Transverse colon (tissue), 4 donors: ENCODE measurements around the gene SHPK. TPM values are rescaled to one million over a fixed set of nuclear protein-coding genes. Genes with fewer than 3 reads are reported as not detected.

Source experiments
- DNase-seq: peaks from one replicate; pipeline ENCODE4 v3.0.0-alpha.2; 2019
- H3K27ac ChIP-seq, 4 donors: fragments of 200-600 bp; sonication (generic); 2 replicates each; pipeline ENCODE4 v1.5.1; 2016 to 2018; ENCODE audit warnings: inconsistent platforms in 4 of 4
- H3K27me3 ChIP-seq: fragments of 200-600 bp; sonication (generic); 2 replicates; pipeline ENCODE4 v1.5.1; 2017; ENCODE audit warnings: inconsistent platforms
- H3K36me3 ChIP-seq, 4 donors: fragments of 200-600 bp; sonication (generic); 2 replicates each; pipeline ENCODE4 v1.5.1; 2017 to 2019; ENCODE audit warnings: inconsistent platforms in 4 of 4
- H3K4me1 ChIP-seq, 4 donors: fragments of 200-600 bp; sonication (generic); 2 replicates each; pipeline ENCODE4 v1.5.1; 2017 to 2020; ENCODE audit warnings: inconsistent platforms in 4 of 4
- H3K4me3 ChIP-seq, 4 donors: fragments of 200-600 bp; sonication (generic); 1 replicate in 1 of 4; 2 replicates in 3 of 4; pipeline versions ENCODE4 v1.5.1 to v1.6.1; 2017 to 2019; ENCODE audit warnings: inconsistent platforms in 4 of 4
- H3K9me3 ChIP-seq, 2 donors: fragments of 200-600 bp; sonication (generic); 2 replicates each; pipeline ENCODE4 v1.5.1; 2017 to 2019; ENCODE audit warnings: inconsistent platforms in 2 of 2
- CTCF ChIP-seq, 5 experiments: fragments of 200-600 bp in 3 of 5; fragments of 450-650 bp in 2 of 5; sonication (generic) in 3 of 5; IDR thresholded peaks; 1 replicate in 2 of 5; 2 replicates in 3 of 5; pipeline ENCODE4 v1.5.1; 2016 to 2017; ENCODE audit warnings: antibody characterized with exemption in 5 of 5, inconsistent platforms in 3 of 5, mild to moderate bottlenecking in 2 of 5, moderate library complexity in 1 of 5
- EP300 ChIP-seq: sonication (generic); formaldehyde crosslinking; IDR thresholded peaks from one replicate; pipeline ENCODE4 v1.6.1; 2017; ENCODE audit warnings: antibody characterized with exemption, low read depth
- POLR2A ChIP-seq: fragments of 450-650 bp; IDR thresholded peaks from one replicate; pipeline ENCODE4 v1.6.1; 2016; ENCODE audit warnings: antibody characterized with exemption, mild to moderate bottlenecking, moderate library complexity
- POLR2AphosphoS5 ChIP-seq, 3 donors: sonication (generic); formaldehyde crosslinking; IDR thresholded peaks; one replicate each; pipeline ENCODE4 v1.6.1; 2016; ENCODE audit warnings: antibody characterized with exemption in 3 of 3
- WGBS, 2 donors: methylation state at CpG; one replicate each; pipeline ENCODE4 v1.1.5; 2018; ENCODE audit warnings: low coverage in 1 of 2; 5-methylcytosine and 5-hydroxymethylcytosine counted together
- in situ Hi-C, 4 donors: fragments of 200-750 bp; cut with MboI; loops; one replicate each; pipeline versions ENCODE4 v1.15.0 to v1.15.1; 2017; ENCODE audit warnings: low sequenced_read_pairs in 3 of 4, low pct_ligation_motif_present in 1 of 4, low pct_unique_long_range_greater_than_20kb in 1 of 4
- intact Hi-C: fragments of 100-400 bp; cut with DNase I; formaldehyde crosslinking; loops from one replicate; pipeline ENCODE4 v1.15.1; 2023; ENCODE audit warnings: low total_unique reads
- total RNA-seq, 4 donors: library from RNA; depleted of rRNA; stranded (reverse); fragments of >200 nt; gene quantifications; one replicate each; pipeline ENCODE4 v1.1.0, GENCODE V29; 2016

Gene SHPK
- total RNA-seq, 4 donors from 2014 or later = 9.0 to 50.9 (median 24.2) TPM

- H3K9me3 ChIP-seq = no peaks in the 10 kb centered on the region
- H3K36me3 ChIP-seq = no peaks in the 10 kb centered on the region
- no peaks in the 10 kb centered on the region for H3K4me1 ChIP-seq
- in situ Hi-C loops (no loop called here), intact Hi-C loops (no loop called here)
- no peak overlapping the region for H3K27ac ChIP-seq
- no peaks in the 10 kb centered on the region for H3K27me3 ChIP-seq
- TF ChIP-seq POLR2AphosphoS5 (IDR thresholded peaks at IDR 0.05) (no peak), EP300 (no peak), POLR2A (no peak), CTCF (IDR thresholded peaks at IDR 0.05) (peak; percentile 27 to 40 (median 32))
- no peak overlapping the region for H3K4me3 ChIP-seq
- no peak for DNase-seq
- 88% methylated on average over 16 of the region's 16 CpGs; no CpG with 5 or more reads in 1 of the 2 donors for WGBS, 2 donors
Measured at GRCh38 chr17:3602499-3602898, 33.6 kb downstream of the SHPK start.

GRCh38 chr17:3600529-3601205 lies 35.4 kb downstream of the SHPK start:
- TF ChIP-seq POLR2AphosphoS5 (IDR thresholded peaks at IDR 0.05) (no peak), CTCF (IDR thresholded peaks at IDR 0.05) (no peak), POLR2A (no peak), EP300 (no peak)
- H3K27me3 ChIP-seq = no peaks in the 10 kb centered on the region
- in situ Hi-C loops (no loop called here), intact Hi-C loops (no loop called here)
- no peak for DNase-seq
- H3K27ac ChIP-seq = no peak overlapping the region
- H3K36me3 ChIP-seq = no peaks in the 10 kb centered on the region
- H3K4me3 ChIP-seq = no peak overlapping the region
- no peaks in the 10 kb centered on the region for H3K9me3 ChIP-seq
- WGBS, 2 donors = 93 to 94% methylated on average over 7 to 15 of the region's 15 CpGs
- H3K4me1 ChIP-seq = no peaks in the 10 kb centered on the region

GRCh38 chr17:3598078-3598477 lies 38.0 kb downstream of the SHPK start:
- H3K9me3 ChIP-seq = no peaks in the 10 kb centered on the region
- 90% methylated on average over 13 of the region's 13 CpGs; no CpG with 5 or more reads in 1 of the 2 donors for WGBS, 2 donors
- no peaks in the 10 kb centered on the region for H3K27me3 ChIP-seq
- no peak for DNase-seq
- TF ChIP-seq CTCF (IDR thresholded peaks at IDR 0.05) (no peak), EP300 (no peak), POLR2A (no peak), POLR2AphosphoS5 (IDR thresholded peaks at IDR 0.05) (no peak)
- in situ Hi-C loops (no loop called here), intact Hi-C loops (no loop called here)
- no peak overlapping the region for H3K4me3 ChIP-seq
- H3K27ac ChIP-seq = no peak overlapping the region
- no peaks in the 10 kb centered on the region for H3K36me3 ChIP-seq
- H3K4me1 ChIP-seq = no peaks in the 10 kb centered on the region

GRCh38 chr17:3596804-3597464 lies 39.1 kb downstream of the SHPK start:
- Histone ChIP-seq H3K27ac (no peak overlapping the region), H3K27me3 (no peaks in the 10 kb centered on the region), H3K9me3 (no peaks in the 10 kb centered on the region), H3K4me1 (no peaks in the 10 kb centered on the region), H3K36me3 (no peaks in the 10 kb centered on the region), H3K4me3 (no peak overlapping the region)
- DNase-seq = no peak
- in situ Hi-C loops (no loop called here), intact Hi-C loops (no loop called here)
- no peak for TF ChIP-seq CTCF (IDR thresholded peaks at IDR 0.05)
- no peak for TF ChIP-seq POLR2AphosphoS5 (IDR thresholded peaks at IDR 0.05)
- TF ChIP-seq POLR2A = no peak
- no peak for TF ChIP-seq EP300
- WGBS, 2 donors = 90% methylated on average over 27 of the region's 27 CpGs; no CpG with 5 or more reads in 1 of the 2 donors
